NCI-H446 (cell line): ENCODE results near the gene ZNRF3.
A peak's percentile ranks its signal among the peaks of the same experiment; 100 is the strongest.

Experiments used
- DNase-seq, 2 experiments: peaks; one replicate each; lab custom pipeline; 2025; lab: John Stamatoyannopoulos, UW

The ZNRF3 gene

GRCh38 chr22:29090039-29090438 lies 206.7 kb downstream of the ZNRF3 start:
- no peak for DNase-seq

DNA sequence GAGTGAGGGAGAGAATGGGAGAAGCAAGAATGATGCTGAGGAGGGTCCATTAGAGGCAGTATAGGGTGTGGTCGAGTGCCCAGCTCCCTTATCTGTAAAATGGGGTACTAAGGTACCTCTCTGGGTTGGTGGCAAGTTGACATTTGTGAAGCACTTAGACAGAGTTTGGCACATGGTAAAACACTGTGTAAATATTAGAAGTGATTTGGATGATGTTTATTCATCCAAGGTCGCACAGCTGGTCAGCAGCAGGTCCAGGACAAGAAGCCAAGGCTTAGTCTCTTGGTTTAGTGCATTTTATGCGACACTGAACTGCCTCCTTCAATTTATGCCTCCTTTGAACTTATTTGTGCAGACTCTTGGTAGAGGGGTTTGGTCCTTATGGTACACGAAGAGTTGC lies 208.9 kb downstream of the ZNRF3 start:
- DNase-seq: no peak

DNA sequence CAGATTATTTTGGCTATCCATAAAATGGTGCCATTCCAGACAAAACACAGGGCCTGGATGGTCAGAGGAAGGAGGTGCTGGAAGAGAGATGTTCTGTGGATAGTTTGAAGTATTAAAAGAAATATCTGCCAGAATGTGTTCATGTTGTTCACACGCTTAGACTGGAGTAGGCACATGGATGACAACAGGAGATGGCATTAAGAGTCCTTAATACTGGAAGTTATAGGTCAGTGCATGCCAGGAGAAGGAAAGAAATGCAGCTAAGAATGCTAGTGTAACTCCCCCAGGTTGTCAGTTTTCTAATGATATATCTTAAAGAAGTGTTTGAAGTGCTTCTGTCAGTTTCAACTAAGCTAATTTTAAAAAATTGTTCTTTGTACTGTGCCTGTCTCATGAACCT lies 209.7 kb downstream of the ZNRF3 start:
- DNase-seq: no peak

DNA sequence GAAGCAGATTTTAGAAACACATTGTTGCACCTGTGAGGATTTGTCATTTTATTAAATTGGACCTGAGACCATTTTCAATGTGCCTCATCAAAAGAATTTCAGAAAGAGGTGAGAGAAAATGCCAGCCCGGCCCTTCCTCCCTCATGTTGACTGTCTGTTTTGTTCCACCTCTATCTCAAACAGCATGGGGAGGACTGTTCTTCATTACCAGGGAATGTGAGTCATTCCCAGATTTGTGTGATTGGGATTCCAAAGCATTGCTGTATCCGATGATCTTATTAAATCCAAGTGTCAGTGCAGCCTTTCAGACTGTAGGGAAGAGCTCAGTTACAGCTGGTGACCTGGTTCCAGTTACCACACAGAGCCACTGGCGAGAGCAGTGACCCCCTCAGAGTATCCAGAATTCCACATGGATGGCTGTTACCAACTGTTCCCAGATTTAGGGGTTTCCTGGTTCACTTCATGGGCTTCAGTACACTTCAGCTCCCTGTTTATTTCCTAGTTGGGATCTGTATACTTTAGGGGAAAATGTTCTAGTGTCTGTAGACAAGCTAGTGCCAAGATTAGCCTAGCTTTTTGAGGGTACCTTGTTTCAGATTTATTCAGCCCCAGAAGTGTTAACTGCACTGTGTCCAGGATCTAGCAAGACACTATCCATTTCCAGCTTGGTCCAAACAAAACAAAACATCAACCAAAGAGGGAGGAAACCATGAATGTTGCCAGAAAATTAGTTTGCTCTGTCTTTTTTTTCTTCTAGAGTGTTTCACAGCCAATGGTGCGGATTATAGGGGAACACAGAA lies 210.3 kb downstream of the ZNRF3 start:
- DNase-seq: no peak

- DNase-seq: no peak
Measured at GRCh38 chr22:29095459-29095858, 212.1 kb downstream of the ZNRF3 start.

- no peak for DNase-seq
Measured at GRCh38 chr22:29096736-29097669, 213.6 kb downstream of the ZNRF3 start.

DNA sequence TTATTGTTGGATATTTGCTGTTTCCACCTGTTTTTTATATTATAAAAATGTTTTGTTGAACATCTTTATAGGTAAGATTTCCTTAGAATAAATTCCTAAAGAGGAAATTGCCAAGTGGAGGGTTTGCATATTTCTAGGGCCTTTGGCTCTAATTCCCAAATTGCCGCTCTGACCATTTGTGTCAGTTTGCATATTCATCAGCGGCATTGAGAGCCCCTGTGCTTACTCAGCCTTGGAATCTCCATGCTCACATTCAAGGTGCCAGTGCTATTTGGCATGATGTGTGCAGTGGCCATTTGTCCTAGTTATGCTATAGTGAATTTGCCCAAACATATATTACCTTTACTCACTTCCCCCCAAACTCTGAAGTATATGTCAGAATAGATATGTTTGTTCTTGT lies 214.9 kb downstream of the ZNRF3 start:
- no peak for DNase-seq

- DNase-seq: peak in 1 of 2 experiments; percentile 43
Measured at GRCh38 chr22:29102300-29102699, 218.9 kb downstream of the ZNRF3 start.

- DNase-seq: no peak
Measured at GRCh38 chr22:29103121-29103520, 219.7 kb downstream of the ZNRF3 start.

DNA sequence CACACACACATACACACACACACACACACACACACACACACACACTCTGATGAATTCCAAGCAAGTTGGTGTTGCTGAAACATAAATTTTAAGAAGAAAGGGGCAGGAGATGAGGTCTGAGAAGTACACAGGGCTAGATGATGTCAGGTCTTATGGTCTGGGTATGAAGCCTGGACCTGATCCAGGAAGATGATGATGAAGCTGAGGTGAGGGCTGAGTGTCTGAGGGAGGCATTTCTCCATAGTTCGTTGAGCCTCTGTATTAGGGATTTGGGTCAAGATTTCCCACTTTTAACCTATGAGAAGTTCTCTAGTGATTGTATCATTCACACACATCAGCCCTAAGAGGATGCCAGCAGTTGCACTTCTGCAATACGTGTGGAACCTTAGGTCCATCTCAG lies 222.1 kb downstream of the ZNRF3 start:
- DNase-seq: no peak

DNA sequence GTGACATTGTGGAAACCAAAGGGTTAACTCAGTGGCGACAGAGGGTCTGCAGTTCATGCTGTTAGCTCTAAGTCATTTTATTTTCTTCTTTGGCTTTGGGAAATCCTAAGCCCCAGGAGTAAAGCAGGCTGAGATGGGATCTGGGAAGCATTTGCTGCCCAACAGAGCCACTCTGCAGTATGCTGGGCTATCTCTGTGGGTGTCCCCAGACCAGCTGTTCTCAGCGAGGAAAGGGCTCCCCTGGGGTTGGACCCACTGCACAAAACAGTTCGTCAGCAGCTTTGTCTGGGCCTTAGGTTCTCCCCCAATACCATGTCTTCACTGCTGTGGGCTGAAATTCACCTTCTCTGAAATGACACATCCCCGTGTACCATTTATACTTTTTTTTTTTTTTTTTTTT lies 223.5 kb downstream of the ZNRF3 start:
- DNase-seq: peak in 1 of 2 experiments; percentile 17
